ENCODE data around the gene PLPP4.

DNA sequence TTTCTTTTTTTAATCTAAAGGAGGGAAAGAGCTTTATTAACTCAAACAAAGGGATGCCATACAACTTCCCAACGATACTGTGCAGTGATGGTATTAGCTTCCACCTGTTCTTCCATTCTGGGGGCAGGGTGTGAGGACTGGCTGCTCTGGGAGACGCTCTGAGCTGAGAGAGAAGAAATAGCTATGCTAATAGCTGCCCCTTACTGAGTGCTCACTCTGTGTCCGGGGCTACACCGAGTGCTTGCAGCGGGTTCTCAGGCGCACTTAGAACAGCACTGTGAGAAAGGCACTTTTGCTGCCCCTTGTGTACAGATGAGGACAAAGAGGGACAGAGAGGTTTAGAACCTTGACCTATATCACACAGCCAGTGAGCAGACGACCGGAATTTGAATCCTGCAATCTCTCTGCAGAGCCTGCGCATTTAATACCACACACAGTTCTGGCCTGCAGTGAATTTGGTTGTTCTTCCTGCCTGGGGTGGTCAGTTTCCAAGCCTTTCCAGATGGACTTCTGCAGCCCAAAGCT lies 142.2 kb downstream of the PLPP4 start:
- TF ChIP-seq, protein P1, sequence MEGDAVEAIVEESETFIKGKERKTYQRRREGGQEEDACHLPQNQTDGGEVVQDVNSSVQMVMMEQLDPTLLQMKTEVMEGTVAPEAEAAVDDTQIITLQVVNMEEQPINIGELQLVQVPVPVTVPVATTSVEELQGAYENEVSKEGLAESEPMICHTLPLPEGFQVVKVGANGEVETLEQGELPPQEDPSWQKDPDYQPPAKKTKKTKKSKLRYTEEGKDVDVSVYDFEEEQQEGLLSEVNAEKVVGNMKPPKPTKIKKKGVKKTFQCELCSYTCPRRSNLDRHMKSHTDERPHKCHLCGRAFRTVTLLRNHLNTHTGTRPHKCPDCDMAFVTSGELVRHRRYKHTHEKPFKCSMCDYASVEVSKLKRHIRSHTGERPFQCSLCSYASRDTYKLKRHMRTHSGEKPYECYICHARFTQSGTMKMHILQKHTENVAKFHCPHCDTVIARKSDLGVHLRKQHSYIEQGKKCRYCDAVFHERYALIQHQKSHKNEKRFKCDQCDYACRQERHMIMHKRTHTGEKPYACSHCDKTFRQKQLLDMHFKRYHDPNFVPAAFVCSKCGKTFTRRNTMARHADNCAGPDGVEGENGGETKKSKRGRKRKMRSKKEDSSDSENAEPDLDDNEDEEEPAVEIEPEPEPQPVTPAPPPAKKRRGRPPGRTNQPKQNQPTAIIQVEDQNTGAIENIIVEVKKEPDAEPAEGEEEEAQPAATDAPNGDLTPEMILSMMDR (IDR thresholded peaks at IDR 0.05; ENCODE audit: low read length), result no peak
- TF ChIP-seq EZH2 (optimal IDR thresholded peaks at IDR 0.05; ENCODE audit: low read depth, low read length), result no peak
- TF ChIP-seq EZH2phosphoT487 (IDR thresholded peaks at IDR 0.05; ENCODE audit: low read length), result no peak

Data from MM.1S (cell line).